Stimulated activated CD4-positive, alpha-beta T cell treated with anti-CD3 and anti-CD28 coated beads, Interleukin-12 subunit alpha, Interleukin-12 subunit beta, amount 100 ng/mL, for 48 hours (primary cell): ENCODE results near the gene C16orf74.

Experiments
- DNase-seq, 3 donors: peaks; one replicate each; pipeline ENCODE4 v3.0.0-alpha.2; 2020; ENCODE audit warnings: low read depth in 2 of 3, low spot score in 1 of 3

C16orf74 gene

DNA sequence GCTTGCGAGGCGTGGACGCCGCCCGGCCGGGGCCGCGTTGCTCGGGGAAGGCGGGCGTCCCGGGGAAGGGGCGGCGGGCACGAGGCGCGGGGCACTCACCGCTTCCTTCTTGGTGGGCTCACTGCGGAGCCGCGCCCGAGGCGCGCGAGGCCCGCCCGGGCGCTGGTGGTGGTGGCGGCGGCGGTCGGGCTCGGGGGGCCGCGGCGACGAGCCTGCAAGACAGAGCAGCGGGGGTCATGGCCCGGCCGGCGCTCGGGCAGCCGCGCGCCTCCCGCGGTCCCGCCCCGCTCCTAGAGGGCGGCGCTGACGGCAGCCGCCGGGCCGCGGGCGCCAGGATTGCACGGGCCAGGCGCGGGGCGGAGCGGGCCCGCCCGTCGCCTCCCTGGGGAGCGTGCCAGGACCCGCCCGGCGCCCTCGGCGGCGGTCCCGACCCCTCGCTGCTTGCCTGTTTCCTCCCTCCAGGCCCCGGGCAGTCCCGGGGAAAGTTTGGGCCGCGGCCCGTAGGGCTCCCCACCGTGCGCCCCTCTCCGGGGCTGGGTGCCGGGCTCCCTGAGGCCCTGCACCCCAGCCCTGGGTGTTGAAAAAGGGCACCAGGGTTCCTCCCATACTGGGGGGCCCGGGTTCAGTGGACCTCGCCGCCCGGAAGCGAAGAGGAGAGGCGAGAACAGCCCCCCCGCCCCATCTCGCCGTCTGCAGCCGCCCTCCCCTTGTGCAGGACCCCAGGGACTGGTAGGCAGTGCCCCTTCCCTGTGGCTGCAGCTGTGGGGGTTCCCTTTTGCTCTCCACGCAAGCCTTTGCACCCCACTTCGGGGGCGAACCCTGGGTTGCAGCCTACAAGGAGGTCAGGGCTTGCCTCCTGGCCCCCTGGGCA, at the start of gene C16orf74:
C16orf74 (minus strand) TSS at position 270 of the 871 bp plus-strand sequence. CDS start 15,879 bp downstream, outside the sequence.
- no peak for DNase-seq

DNA sequence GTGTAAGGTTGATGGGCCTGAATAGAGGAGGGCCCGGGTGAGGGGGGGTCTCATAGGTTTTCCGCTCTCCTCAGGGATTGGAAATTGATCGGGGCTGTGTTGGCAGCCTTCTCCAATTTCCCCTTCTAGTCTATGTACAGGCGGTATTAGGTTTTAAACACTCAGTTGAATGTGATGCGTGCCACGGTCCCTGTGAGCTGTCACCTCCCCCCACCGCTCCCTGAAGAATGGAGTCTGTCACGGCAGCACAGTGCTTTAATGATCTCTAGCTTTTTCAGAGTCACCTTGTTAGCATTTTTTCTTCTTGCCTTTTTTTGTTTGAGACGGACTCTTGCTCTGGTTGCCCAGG, 49.4 kb upstream of the C16orf74 start:
- peak in 1 of 3 donors; percentile 15 for DNase-seq

GRCh38 chr16:85799497-85800320, 48.8 kb upstream of the C16orf74 start, which contains the start of the genes COX4I1 and EMC8:
Gene COX4I1 (plus strand): TSS chr16:85799695. CDS start chr16:85801206, 1,511 bp downstream.
Gene EMC8 (minus strand): TSS chr16:85799544. CDS start chr16:85799295, 249 bp downstream.
- DNase-seq: peak; percentile 87 to 94 (median 88)

DNA sequence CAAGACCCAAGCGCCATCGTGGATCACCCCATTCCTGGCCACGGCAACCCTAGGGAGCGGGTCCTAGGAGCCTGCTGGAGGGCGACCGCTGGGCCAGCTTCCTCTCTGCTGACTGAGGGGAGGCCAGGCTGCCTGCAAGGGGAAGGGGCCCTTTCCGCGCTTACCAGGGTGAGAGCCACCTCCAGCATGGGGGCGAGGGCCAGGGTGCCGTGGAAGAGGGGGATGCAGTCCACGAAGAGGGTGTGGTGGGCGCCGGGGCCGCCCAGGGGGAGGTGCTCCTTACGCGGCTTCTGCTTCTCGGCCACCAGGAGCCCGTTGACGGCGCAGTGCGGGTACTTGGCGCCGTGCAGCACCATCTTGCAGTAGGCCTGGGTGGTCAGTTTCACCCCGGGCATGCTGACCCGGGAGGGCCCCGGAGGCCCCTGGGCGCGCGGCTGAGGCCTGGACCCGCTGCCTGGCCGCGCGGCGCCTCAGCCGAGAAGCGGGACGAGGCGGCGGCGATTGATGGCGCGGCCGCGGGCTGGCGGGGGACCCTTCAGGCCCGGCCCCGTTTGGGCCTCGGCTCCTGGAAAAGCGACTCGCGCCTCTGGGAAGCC, 48.1 kb upstream of the C16orf74 start:
- DNase-seq: peak in 2 of 3 donors; percentile 11 to 15

GRCh38 chr16:85798283-85798776, 47.4 kb upstream of the C16orf74 start:
- DNase-seq: no peak

GRCh38 chr16:85796599-85796998, 45.7 kb upstream of the C16orf74 start:
- DNase-seq: no peak

GRCh38 chr16:85796152-85796551, 45.3 kb upstream of the C16orf74 start:
- no peak for DNase-seq

GRCh38 chr16:85794696-85795095, 43.8 kb upstream of the C16orf74 start:
- DNase-seq: no peak

- no peak for DNase-seq
These were observed 42.9 kb upstream of the C16orf74 start for GRCh38 chr16:85793662-85794298.

- no peak for DNase-seq
These were observed 38.9 kb upstream of the C16orf74 start for GRCh38 chr16:85789773-85790172.

- DNase-seq: no peak
These were observed 37.9 kb upstream of the C16orf74 start for GRCh38 chr16:85788819-85789218.

GRCh38 chr16:85785927-85786326, 35.0 kb upstream of the C16orf74 start:
- no peak for DNase-seq

GRCh38 chr16:85784813-85785212, 33.9 kb upstream of the C16orf74 start:
- DNase-seq: no peak

DNA sequence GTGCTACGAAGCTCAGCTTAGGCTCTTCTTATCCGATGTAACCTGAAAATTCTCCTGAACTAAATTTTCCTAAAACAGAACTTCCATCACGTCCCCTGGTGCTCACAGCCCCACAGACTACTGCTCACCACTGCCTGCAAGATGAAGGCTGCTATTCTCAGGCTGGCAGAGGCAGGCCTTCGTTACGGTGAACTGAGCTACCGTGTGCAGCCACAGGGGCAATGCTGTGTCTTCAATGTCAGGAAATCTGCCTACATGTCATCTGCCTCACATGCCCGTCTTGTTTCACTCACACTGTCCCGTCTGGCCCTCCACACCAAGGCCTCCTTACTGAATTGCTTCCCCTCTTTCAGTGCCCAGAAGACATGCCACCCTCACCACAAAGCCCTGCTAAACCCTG, 32.5 kb upstream of the C16orf74 start:
- no peak for DNase-seq

DNA sequence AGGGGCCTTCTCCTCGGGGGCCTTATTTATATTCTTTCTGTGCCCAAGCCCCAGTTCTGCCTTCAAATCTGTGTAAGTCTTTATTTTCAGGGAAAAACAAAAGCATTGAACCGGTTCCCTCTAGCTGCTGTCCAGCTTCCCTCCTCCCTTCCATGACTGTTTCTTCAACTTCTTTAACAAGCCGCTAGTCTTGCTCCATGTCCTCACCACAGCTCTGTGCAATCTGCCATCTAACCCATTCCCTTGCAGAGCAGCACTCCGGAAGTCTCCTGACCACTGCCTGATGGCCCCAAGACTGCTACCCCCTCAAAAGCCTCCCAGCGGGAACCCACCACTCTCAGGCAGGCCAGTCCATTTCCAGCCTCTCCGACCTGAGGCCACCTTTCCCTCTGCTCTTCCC, 31.6 kb upstream of the C16orf74 start:
- no peak for DNase-seq

GRCh38 chr16:85781695-85782370, 30.9 kb upstream of the C16orf74 start:
- no peak for DNase-seq

DNA sequence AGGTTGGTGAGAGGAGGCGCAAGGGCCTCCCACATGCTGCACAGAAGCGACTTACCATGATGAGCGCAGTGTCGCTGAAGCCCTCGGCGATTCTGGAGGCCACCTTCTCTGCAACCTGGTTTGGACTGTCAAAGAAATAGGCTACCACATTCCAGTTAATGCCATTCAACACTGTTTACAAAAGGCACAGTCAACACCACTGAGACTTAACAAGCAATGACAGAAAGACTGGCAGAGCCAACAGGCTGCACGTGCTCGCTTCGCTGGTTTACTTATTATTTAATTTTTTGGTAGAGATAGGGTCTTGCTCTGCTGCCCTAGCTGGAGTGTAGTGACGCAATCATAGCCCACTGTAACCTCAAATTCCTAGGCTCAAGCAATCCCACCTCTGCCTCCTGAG, 30.3 kb upstream of the C16orf74 start:
- DNase-seq: no peak

DNA sequence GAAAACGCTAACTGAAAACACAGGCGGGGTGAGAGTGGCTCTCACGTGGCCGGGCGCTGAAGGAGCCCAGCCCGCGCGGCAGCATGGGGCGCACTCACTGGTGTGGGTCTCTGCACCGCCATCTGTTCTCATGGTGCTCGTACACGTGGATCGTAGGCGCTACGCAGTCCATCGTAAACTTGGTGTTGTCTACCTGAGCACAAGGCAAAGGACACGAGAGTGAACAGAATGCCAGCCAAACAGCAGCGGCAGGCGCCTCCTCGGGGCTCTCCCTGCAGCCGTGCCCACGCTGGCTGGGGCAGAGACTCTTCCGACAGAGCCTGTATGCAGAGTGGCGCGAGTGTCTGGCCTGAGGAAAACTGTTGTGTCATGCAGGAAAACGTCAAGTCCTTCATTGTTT, 29.4 kb upstream of the C16orf74 start:
- no peak for DNase-seq

DNA sequence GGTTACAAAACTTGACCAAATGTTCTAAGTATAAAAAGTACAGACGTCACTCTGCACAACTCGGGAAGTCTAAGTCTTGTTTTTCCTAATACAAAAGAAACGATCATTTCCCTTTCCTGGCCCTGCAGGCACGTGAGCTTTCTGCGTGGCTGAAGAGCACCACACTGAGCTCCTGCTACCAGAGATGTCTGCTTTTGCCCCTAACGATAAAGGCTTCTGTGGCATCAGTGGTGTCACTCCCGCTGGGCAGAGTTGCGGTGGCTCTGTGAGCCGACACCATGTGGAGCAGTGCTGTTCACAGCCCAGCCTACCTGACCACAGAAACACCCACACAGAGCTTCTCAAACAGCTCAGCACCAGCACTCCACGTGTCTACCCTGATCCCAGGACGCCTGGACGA, 28.0 kb upstream of the C16orf74 start:
- peak in 1 of 3 donors; percentile 16 for DNase-seq

DNA sequence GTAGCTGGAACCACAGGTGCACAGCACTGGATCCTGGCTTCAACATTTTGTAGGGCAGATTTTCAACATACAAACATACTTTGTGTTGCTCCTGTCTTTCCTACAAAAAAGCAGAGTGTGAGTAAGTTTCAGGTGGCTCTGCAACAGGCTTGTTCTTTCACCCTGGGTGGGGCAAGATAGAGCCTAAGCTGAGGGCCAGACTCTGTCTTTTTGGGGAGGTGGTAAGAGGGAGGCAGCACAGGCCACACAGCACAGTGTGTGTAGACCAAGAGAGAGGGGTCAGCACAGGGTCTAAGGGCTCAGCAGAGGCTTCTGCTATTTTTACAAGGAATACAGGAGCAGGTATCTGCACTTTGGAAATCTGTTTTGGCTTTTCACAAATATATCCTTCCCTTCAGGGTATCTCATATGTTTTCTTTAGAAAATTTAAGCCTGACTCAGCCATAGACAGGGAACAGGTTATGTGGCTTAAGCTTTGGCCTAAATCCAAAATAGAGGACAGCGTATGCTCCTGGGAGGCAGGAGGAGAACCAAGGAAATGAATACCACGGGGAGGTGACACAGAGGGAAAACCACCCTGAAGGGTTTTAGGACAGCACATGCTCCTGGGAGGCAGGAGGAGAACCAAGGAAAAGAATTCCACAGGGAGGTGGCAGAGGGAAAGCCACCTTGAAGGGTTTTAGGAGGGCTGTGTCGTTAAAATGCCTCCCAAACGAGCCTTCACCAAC, 26.9 kb upstream of the C16orf74 start:
- no peak for DNase-seq
